Gastroesophageal sphincter (tissue), 4 donors: ENCODE data around the gene IL3. TPM values are rescaled to one million over a fixed set of nuclear protein-coding genes. Genes with fewer than 3 reads are reported as not detected.

Source experiments
- ATAC-seq: fragments of 150-250 bp; one replicate; pipeline ENCODE4 v1.9.1; 2016; ENCODE audit warnings: mild to moderate bottlenecking, moderate library complexity
- H3K27ac ChIP-seq, 4 donors: fragments of 200-600 bp; sonication (generic) in 3 of 4; 1 replicate in 3 of 4; 2 replicates in 1 of 4; pipeline ENCODE4 v1.5.1; 2016 to 2019
- H3K27me3 ChIP-seq: fragments of 200-600 bp; sonication (generic); one replicate; pipeline ENCODE4 v1.5.1; 2019
- H3K36me3 ChIP-seq, 2 donors: fragments of 200-600 bp; sonication (generic); one replicate each; pipeline ENCODE4 v1.5.1; 2019; ENCODE audit warnings: control low read depth in 1 of 2
- H3K4me1 ChIP-seq, 3 donors: fragments of 200-600 bp; sonication (generic); 1 replicate in 2 of 3; 2 replicates in 1 of 3; pipeline ENCODE4 v1.5.1; 2016 to 2019; ENCODE audit warnings: control low read depth in 2 of 3
- H3K4me3 ChIP-seq, 2 donors: fragments of 200-600 bp; sonication (generic); one replicate each; pipeline ENCODE4 v1.5.1; 2019; ENCODE audit warnings: mild to moderate bottlenecking in 1 of 2, moderate library complexity in 1 of 2
- H3K9me3 ChIP-seq, 3 donors: fragments of 200-600 bp; sonication (generic); one replicate each; pipeline ENCODE4 v1.5.1; 2017 to 2019; ENCODE audit warnings: control low read depth in 2 of 3
- EP300 ChIP-seq: sonication (generic); formaldehyde crosslinking; IDR thresholded peaks from one replicate; pipeline ENCODE4 v1.6.1; 2017; ENCODE audit warnings: antibody characterized with exemption, mild to moderate bottlenecking
- POLR2A ChIP-seq, 2 donors: fragments of 450-650 bp; IDR thresholded peaks; one replicate each; pipeline ENCODE4 v1.6.1; 2017; ENCODE audit warnings: antibody characterized with exemption in 2 of 2, mild to moderate bottlenecking in 2 of 2, moderate library complexity in 1 of 2
- POLR2AphosphoS5 ChIP-seq: sonication (generic); formaldehyde crosslinking; IDR thresholded peaks from one replicate; pipeline ENCODE4 v1.6.1; 2017; ENCODE audit warnings: antibody characterized with exemption
- WGBS, 2 donors: methylation state at CpG; one replicate each; pipeline ENCODE4 v1.1.5; 2018; ENCODE audit warnings: low coverage in 1 of 2; 5-methylcytosine and 5-hydroxymethylcytosine counted together
- total RNA-seq, 4 donors: library from RNA; depleted of rRNA; stranded (reverse); fragments of >200 nt; gene quantifications; one replicate each; pipeline ENCODE4 v1.1.0, GENCODE V29; 2016
- TF ChIP-seq, protein P1 (sequence below), 4 experiments: fragments of 200-600 bp in 2 of 4; fragments of 450-650 bp in 2 of 4; sonication (generic) in 1 of 4; IDR thresholded peaks; one replicate each; pipeline ENCODE4 v1.5.1; 2017 to 2019; ENCODE audit warnings: antibody characterized with exemption in 4 of 4, mild to moderate bottlenecking in 2 of 4, moderate library complexity in 2 of 4

Gene IL3
- total RNA-seq, 4 donors from 2014 or later = not detected

DNA sequence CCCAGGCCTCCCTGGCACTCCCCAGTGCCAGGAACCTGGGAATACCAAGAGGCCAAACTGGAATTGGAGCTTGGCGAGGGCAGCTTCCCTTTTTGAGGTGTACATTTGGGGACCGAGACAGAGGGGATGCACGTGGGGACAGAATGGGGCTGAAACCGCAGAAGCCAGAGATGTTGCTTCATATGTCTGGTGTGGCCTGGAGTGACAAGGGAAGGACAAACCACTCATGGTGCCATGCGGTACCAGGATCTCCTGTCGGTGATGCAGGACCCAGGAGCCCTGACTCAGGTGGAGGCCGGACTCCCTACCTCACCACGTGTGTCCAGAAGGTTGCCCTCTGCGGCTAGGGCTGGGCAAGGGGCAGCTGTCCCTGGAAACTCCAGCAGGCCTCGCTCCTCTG, 9.1 kb downstream of the IL3 start:
- WGBS, 2 donors = 87% methylated on average over 3 of the region's 10 CpGs; no CpG with 5 or more reads in 1 of the 2 donors
- ATAC-seq = no peak
- Histone ChIP-seq H3K27ac (no peak overlapping the region), H3K9me3 (no peaks in the 10 kb centered on the region), H3K4me1 (no peaks in the 10 kb centered on the region), H3K36me3 (no peaks in the 10 kb centered on the region), H3K4me3 (no peak overlapping the region), H3K27me3 (no peaks in the 10 kb centered on the region)
- TF ChIP-seq EP300 = no peak
- no peak for TF ChIP-seq POLR2AphosphoS5
- no peak for TF ChIP-seq POLR2A (IDR thresholded peaks at IDR 0.05)
- TF ChIP-seq, protein P1, sequence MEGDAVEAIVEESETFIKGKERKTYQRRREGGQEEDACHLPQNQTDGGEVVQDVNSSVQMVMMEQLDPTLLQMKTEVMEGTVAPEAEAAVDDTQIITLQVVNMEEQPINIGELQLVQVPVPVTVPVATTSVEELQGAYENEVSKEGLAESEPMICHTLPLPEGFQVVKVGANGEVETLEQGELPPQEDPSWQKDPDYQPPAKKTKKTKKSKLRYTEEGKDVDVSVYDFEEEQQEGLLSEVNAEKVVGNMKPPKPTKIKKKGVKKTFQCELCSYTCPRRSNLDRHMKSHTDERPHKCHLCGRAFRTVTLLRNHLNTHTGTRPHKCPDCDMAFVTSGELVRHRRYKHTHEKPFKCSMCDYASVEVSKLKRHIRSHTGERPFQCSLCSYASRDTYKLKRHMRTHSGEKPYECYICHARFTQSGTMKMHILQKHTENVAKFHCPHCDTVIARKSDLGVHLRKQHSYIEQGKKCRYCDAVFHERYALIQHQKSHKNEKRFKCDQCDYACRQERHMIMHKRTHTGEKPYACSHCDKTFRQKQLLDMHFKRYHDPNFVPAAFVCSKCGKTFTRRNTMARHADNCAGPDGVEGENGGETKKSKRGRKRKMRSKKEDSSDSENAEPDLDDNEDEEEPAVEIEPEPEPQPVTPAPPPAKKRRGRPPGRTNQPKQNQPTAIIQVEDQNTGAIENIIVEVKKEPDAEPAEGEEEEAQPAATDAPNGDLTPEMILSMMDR (IDR thresholded peaks at IDR 0.05) = no peak

DNA sequence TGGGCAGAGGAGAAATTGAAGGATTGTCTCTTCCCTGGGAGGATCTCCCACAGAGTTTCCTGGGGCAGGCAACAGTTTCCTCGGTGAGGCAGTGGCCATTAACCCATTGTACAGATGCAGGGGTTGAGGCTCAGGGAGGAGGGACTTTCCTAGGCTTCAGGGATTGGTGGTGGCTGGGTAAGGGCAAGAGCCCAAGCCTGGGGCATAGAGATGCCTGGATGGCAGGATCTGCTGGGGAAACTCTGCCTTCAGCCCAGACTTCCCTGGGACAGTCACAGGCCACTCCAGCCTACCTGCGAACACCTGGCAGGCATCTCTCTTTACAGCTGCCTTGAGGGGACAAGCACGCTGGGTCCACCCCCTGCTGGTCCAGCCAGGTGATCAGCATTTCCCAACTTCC, 9.5 kb downstream of the IL3 start:
- no peaks in the 10 kb centered on the region for H3K9me3 ChIP-seq
- 80% methylated on average over 1 of the region's 3 CpGs; no CpG with 5 or more reads in 1 of the 2 donors for WGBS, 2 donors
- TF ChIP-seq, protein P1 (IDR thresholded peaks at IDR 0.05) = no peak
- TF ChIP-seq POLR2AphosphoS5 (no peak), EP300 (no peak), POLR2A (IDR thresholded peaks at IDR 0.05) (no peak)
- no peak overlapping the region for H3K4me3 ChIP-seq
- no peaks in the 10 kb centered on the region for H3K36me3 ChIP-seq
- no peak overlapping the region for H3K27ac ChIP-seq
- H3K4me1 ChIP-seq = no peaks in the 10 kb centered on the region
- no peak for ATAC-seq
- H3K27me3 ChIP-seq = no peaks in the 10 kb centered on the region

DNA sequence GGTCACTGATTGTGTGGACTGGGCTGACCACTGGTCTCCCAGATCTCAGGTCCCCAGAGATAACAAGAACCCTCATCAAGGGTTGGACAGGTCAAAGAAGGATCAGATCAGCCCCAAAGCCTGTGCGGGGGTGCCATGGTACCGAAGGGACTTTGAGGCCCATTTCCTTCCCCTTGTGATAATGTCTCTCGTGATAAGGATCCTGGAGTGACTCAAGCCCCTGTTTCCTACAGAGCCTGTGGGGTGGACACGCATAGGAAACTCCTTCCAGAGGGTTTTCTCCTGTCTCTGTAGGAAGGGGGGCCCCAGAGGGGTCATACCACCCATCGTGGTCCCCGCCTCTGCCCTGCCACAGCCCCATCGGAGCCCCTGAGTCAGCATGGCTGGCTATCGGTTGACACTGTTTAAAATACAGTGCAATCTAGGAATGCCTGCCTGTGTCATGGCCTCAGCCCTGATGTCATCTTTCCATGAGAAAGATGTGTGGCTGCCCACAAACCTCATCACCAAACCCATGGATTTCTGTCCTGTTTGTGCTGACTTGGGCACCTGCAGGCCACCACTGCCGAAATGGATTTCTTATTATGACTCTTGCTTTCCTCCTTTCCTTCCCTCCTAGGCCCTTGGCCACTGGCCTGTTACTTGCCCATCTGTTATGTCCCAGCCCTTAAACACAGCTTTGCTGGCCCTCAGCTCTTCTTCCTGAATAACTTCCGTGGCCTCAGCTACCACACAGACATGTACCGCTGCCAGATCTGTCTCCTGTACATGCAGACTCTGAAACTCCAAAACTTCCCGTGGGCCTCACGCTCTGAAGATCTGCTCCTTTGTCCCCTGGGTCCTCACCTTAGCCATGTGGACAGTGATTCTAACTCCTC, 10.2 kb downstream of the IL3 start:
- no peaks in the 10 kb centered on the region for H3K36me3 ChIP-seq
- no peaks in the 10 kb centered on the region for H3K9me3 ChIP-seq
- no peaks in the 10 kb centered on the region for H3K4me1 ChIP-seq
- H3K4me3 ChIP-seq = no peak overlapping the region
- H3K27ac ChIP-seq = no peak overlapping the region
- H3K27me3 ChIP-seq = no peaks in the 10 kb centered on the region
- no peak for ATAC-seq
- WGBS, 2 donors = 60 to 85% methylated on average over 5 to 10 of the region's 13 CpGs
- no peak for TF ChIP-seq POLR2AphosphoS5

DNA sequence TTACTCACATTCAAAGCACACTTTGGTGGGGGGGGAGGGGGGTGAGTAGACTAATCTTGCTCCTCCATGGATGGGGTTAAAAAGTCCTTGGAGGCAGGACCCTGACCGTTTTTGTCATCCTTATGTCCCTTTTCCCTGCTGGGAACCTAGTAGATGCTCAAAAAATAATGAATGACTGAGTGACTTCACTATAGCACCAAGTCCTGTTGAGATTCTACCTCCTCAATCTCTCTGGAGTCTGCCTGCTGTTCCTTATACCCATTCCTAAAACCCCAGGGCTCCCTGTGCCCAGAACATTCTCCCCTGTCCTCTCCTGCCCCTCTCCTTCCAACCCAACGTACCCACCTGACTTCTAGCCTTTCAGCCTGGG, 10.9 kb downstream of the IL3 start:
- Histone ChIP-seq H3K4me1 (no peaks in the 10 kb centered on the region), H3K36me3 (no peaks in the 10 kb centered on the region), H3K27ac (no peak overlapping the region), H3K9me3 (no peaks in the 10 kb centered on the region), H3K4me3 (no peak overlapping the region), H3K27me3 (no peaks in the 10 kb centered on the region)
- ATAC-seq = no peak
- TF ChIP-seq POLR2A (IDR thresholded peaks at IDR 0.05) = no peak
- TF ChIP-seq POLR2AphosphoS5 = no peak
- no peak for TF ChIP-seq EP300
- TF ChIP-seq, protein P1 (IDR thresholded peaks at IDR 0.05) = no peak
- WGBS, 2 donors = 71% methylated on average over 2 of the region's 2 CpGs; no CpG with 5 or more reads in 1 of the 2 donors

DNA sequence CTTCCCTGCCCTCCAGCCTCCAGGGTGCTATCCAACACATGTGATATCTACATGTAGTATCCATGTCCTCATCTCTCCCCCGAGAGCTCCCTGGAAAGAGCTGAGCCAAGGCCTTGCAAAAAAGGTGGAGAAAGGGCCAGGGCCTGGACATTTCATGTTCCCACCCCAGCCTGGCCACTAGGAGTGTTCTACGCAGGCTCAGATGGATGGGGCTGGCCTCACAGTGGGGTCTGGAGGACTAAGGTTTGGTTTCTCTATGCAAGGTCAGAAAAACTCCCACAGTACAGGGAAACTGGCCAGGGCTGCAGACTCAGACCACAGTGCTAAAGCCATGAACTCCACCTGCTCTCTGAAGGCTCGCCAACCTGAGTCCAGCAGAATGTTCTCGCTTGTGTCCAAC, 11.6 kb downstream of the IL3 start:
- H3K36me3 ChIP-seq = no peaks in the 10 kb centered on the region
- H3K27ac ChIP-seq = no peak overlapping the region
- no peak for ATAC-seq
- 95 to 100% methylated on average over 1 to 2 of the region's 4 CpGs for WGBS, 2 donors
- H3K4me1 ChIP-seq = no peaks in the 10 kb centered on the region
- no peak overlapping the region for H3K4me3 ChIP-seq
- TF ChIP-seq POLR2AphosphoS5 (no peak), POLR2A (IDR thresholded peaks at IDR 0.05) (no peak), EP300 (no peak)
- TF ChIP-seq, protein P1 (IDR thresholded peaks at IDR 0.05) = no peak
- H3K9me3 ChIP-seq = no peaks in the 10 kb centered on the region
- no peaks in the 10 kb centered on the region for H3K27me3 ChIP-seq
